ENCODE data around the gene SSRP1. TPM values are rescaled to one million over a fixed set of nuclear protein-coding genes. Genes with fewer than 3 reads are reported as not detected.
"Not testable (repeated sequence)": the region's sequence is repeated elsewhere in the genome, so short reads cannot be mapped to it uniquely, and the experiment has no call there.

The SSRP1 gene
- polyA plus RNA-seq, 1 donor (not counting 4 experiments of a cell fraction or from before 2014, with no cell fraction given): 115 TPM

DNA sequence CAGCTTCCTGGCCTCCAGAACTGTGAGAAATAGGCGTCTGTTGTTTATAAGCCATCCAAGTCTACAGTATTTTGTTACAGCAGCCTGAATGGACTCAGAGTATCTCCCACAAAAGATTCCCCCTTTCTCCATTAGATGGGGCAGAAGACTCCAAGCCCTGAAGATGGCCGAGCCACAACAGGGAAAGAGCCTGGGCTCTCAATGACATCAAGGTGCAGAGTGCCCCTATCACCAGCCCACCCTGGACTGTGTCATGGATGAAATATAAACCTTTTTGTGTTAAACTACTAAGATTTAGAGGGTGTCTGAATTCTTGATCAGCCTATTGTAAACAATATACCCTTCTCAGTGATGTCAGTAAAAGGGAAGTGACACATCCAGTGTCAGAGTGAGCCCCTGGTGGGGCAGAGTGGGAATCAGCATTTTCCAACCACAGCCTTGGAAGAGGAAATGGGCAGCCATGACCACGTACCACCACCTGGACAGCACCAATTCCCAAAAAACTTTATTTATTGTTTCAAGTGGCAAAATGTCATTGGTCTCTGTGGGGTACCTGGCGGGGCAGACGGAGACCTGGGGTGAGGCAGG lies 36.4 kb downstream of the SSRP1 start:
- no peak overlapping the region for H3K9ac ChIP-seq (ENCODE audit: control insufficient read depth, extremely low read depth, insufficient read depth, low read length)
- H4K20me1 ChIP-seq (ENCODE audit: control insufficient read depth, extremely low read depth, insufficient read depth, low read length): peaks cover 6% of the 10 kb centered on the region
- no peak overlapping the region for H3K4me2 ChIP-seq (ENCODE audit: control insufficient read depth, extremely low read depth, insufficient read depth, low read depth, low read length)
- H3K79me2 ChIP-seq (ENCODE audit: control insufficient read depth, insufficient read depth, low read length): peaks cover 20% of the 10 kb centered on the region
- DNase-seq (ENCODE audit: low read depth, low spot score): no peak
- H3K4me1 ChIP-seq (ENCODE audit: control insufficient read depth, extremely low read depth, insufficient read depth, low read length): peaks cover 32% of the 10 kb centered on the region
- no peak overlapping the region for H3K27ac ChIP-seq (ENCODE audit: control insufficient read depth, insufficient read depth, low read length)
- no peak overlapping the region for H2AFZ ChIP-seq (ENCODE audit: control insufficient read depth, low read length)
- H3K4me3 ChIP-seq (ENCODE audit: control insufficient read depth in 2 of 3, extremely low read depth in 1 of 3, insufficient read depth in 2 of 3, low read depth in 1 of 3, low read length in 3 of 3): no peak overlapping the region
- no peak for FAIRE-seq
- H3K36me3 ChIP-seq (ENCODE audit: control insufficient read depth in 2 of 2, extremely low read depth in 1 of 2, insufficient read depth in 2 of 2, low read length in 2 of 2): peaks cover 42 to 59% of the 10 kb centered on the region in 2 experiments
- no peaks in the 10 kb centered on the region for H3K9me1 ChIP-seq (ENCODE audit: control insufficient read depth, extremely low read depth, insufficient read depth, low read length)
- no peaks in the 10 kb centered on the region for H3K9me3 ChIP-seq (ENCODE audit: control insufficient read depth, low read depth, low read length)
- TF ChIP-seq CTCF (optimal IDR thresholded peaks at IDR 0.05 in 1 of 3, IDR thresholded peaks at IDR 0.05 in 1 of 3, conservative IDR thresholded peaks at IDR 0.05 in 1 of 3; ENCODE audit: extremely low read depth in 1 of 3, insufficient read depth in 2 of 3, low read length in 3 of 3) (no peak), EZH2 (IDR thresholded peaks at IDR 0.05; ENCODE audit: low read length) (no peak)
- H3K27me3 ChIP-seq (ENCODE audit: control insufficient read depth, extremely low read depth, insufficient read depth, low read length): no peaks in the 10 kb centered on the region
- dilution Hi-C loops (cut with MboI; ENCODE audit: extremely low pct_ligation_motif_present, low sequenced_read_pairs): loop anchor here (25.0 kb wide), 1 partner anchor 462 kb away; no protein-coding TSS in a partner anchor

- Histone ChIP-seq H4K20me1 (ENCODE audit: control insufficient read depth, extremely low read depth, insufficient read depth, low read length) (no peaks in the 10 kb centered on the region), H2AFZ (ENCODE audit: control insufficient read depth, low read length) (no peak overlapping the region), H3K9me1 (ENCODE audit: control insufficient read depth, extremely low read depth, insufficient read depth, low read length) (peaks cover 2% of the 10 kb centered on the region), H3K4me2 (ENCODE audit: control insufficient read depth, extremely low read depth, insufficient read depth, low read depth, low read length) (no peak overlapping the region), H3K9ac (ENCODE audit: control insufficient read depth, extremely low read depth, insufficient read depth, low read length) (no peak overlapping the region), H3K4me1 (ENCODE audit: control insufficient read depth, extremely low read depth, insufficient read depth, low read length) (peaks cover 37% of the 10 kb centered on the region), H3K4me3 (ENCODE audit: control insufficient read depth in 2 of 3, extremely low read depth in 1 of 3, insufficient read depth in 2 of 3, low read depth in 1 of 3, low read length in 3 of 3) (no peak overlapping the region), H3K27ac (ENCODE audit: control insufficient read depth, insufficient read depth, low read length) (no peak overlapping the region), H3K79me2 (ENCODE audit: control insufficient read depth, insufficient read depth, low read length) (peaks cover 4% of the 10 kb centered on the region), H3K36me3 (ENCODE audit: control insufficient read depth in 2 of 2, extremely low read depth in 1 of 2, insufficient read depth in 2 of 2, low read length in 2 of 2) (peaks cover 31 to 44% of the 10 kb centered on the region in 2 experiments), H3K9me3 (ENCODE audit: control insufficient read depth, low read depth, low read length) (no peaks in the 10 kb centered on the region), H3K27me3 (ENCODE audit: control insufficient read depth, extremely low read depth, insufficient read depth, low read length) (no peaks in the 10 kb centered on the region)
- DNase-seq (ENCODE audit: low read depth, low spot score) (no peak), FAIRE-seq (no peak)
- no peak for TF ChIP-seq CTCF (optimal IDR thresholded peaks at IDR 0.05 in 1 of 3, IDR thresholded peaks at IDR 0.05 in 1 of 3, conservative IDR thresholded peaks at IDR 0.05 in 1 of 3; ENCODE audit: extremely low read depth in 1 of 3, insufficient read depth in 2 of 3, low read length in 3 of 3)
- TF ChIP-seq EZH2 (IDR thresholded peaks at IDR 0.05; ENCODE audit: low read length): no peak
- dilution Hi-C loops (cut with MboI; ENCODE audit: extremely low pct_ligation_motif_present, low sequenced_read_pairs): loop anchor here (25.0 kb wide), 1 partner anchor 460 kb away; no protein-coding TSS in a partner anchor
Observed at GRCh38 chr11:57297221-57297620, 38.5 kb downstream of the SSRP1 start.

DNA sequence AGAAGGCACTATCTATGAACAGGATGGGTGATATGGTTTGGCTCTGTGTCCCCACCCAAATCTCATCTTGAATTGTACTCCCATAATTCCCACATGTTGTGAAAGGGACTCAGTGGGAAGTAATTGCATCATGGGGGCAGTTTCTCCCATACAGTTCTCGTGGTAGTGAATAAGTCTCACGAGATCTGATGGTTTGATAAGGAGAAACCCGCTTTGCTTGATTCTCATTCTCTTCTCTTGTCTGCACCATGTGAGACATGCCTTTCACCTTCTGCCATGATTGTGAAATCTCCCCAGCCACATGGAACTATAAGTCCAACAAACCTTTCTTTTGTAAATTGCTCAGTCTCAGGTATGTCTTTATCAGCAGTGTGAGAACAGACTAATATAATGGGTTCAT lies 39.5 kb downstream of the SSRP1 start:
- H3K27me3 ChIP-seq (ENCODE audit: control insufficient read depth, extremely low read depth, insufficient read depth, low read length); H2AFZ ChIP-seq (ENCODE audit: control insufficient read depth, low read length); H3K4me2 ChIP-seq (ENCODE audit: control insufficient read depth, extremely low read depth, insufficient read depth, low read depth, low read length); FAIRE-seq; H3K9me1 ChIP-seq (ENCODE audit: control insufficient read depth, extremely low read depth, insufficient read depth, low read length); DNase-seq (ENCODE audit: low read depth, low spot score); H4K20me1 ChIP-seq (ENCODE audit: control insufficient read depth, extremely low read depth, insufficient read depth, low read length); H3K9ac ChIP-seq (ENCODE audit: control insufficient read depth, extremely low read depth, insufficient read depth, low read length); H3K4me3 ChIP-seq (ENCODE audit: control insufficient read depth in 2 of 3, extremely low read depth in 1 of 3, insufficient read depth in 2 of 3, low read depth in 1 of 3, low read length in 3 of 3); H3K79me2 ChIP-seq (ENCODE audit: control insufficient read depth, insufficient read depth, low read length); H3K27ac ChIP-seq (ENCODE audit: control insufficient read depth, insufficient read depth, low read length); H3K9me3 ChIP-seq (ENCODE audit: control insufficient read depth, low read depth, low read length): not testable (repeated sequence)
- dilution Hi-C loops (cut with MboI; ENCODE audit: extremely low pct_ligation_motif_present, low sequenced_read_pairs): loop anchor here (25.0 kb wide), 1 partner anchor 459 kb away; no protein-coding TSS in a partner anchor
- H3K4me1 ChIP-seq (ENCODE audit: control insufficient read depth, extremely low read depth, insufficient read depth, low read length): peaks cover 37% of the 10 kb centered on the region
- H3K36me3 ChIP-seq (ENCODE audit: control insufficient read depth in 2 of 2, extremely low read depth in 1 of 2, insufficient read depth in 2 of 2, low read length in 2 of 2): peaks cover 22 to 34% of the 10 kb centered on the region in 2 experiments

Measured in keratinocyte (primary cell).